Cerebellar cortex (tissue), 1 donor: ENCODE results near the gene CD63.

Experiments used
- DNase-seq: peaks from one replicate; pipeline ENCODE4 v3.0.0-alpha.2; 2015; ENCODE audit warnings: low spot score

Gene CD63

DNA sequence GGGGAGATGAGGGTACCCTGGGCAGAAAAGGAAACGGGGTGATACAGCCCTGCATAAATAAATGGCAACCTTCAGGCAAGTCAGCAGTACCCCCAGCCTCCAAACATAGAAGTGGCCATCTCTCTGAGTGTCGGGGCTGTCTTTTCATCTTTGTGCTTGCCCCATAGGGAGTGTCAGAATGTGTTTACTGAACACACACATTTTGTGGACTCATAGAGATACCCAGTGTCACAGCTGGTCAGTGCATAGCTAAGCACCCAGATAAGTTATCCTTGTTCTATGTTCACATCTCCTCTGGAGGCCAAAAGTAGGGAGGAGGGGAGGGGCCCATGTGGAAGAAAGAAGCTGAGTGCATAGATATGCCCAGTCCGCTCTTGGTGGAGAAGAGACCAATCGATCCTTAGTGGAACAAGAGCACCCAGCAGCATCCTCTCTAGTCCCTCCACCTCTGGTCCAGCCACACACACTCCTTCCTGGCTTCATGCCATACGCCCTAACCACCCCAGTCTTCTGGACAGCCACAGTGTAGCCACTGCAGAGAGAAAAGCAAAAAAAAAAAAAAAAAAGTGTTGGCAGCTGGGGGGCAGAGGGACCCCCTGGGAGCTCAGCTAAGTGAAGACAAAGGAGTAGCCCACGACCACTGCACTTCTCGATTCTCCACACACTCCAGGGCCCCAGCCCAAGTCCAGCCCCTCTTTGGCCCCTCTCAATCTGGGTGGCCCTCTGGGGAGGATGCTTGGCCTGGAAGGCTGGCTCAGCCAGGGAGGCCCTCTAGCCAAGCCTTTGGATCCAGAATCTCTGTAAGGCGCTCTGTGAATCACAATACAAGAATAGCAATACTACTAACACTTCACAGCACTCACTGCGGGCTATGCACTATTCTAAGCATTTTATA, 23.7 kb downstream of the CD63 start:
- no peak for DNase-seq

- DNase-seq = no peak
These were observed 24.7 kb downstream of the CD63 start for GRCh38 chr12:55703901-55704761.

GRCh38 chr12:55703288-55703687, 25.5 kb downstream of the CD63 start:
- peak; percentile 65 for DNase-seq

- DNase-seq = no peak
These were observed 25.9 kb downstream of the CD63 start for GRCh38 chr12:55702861-55703260.

DNA sequence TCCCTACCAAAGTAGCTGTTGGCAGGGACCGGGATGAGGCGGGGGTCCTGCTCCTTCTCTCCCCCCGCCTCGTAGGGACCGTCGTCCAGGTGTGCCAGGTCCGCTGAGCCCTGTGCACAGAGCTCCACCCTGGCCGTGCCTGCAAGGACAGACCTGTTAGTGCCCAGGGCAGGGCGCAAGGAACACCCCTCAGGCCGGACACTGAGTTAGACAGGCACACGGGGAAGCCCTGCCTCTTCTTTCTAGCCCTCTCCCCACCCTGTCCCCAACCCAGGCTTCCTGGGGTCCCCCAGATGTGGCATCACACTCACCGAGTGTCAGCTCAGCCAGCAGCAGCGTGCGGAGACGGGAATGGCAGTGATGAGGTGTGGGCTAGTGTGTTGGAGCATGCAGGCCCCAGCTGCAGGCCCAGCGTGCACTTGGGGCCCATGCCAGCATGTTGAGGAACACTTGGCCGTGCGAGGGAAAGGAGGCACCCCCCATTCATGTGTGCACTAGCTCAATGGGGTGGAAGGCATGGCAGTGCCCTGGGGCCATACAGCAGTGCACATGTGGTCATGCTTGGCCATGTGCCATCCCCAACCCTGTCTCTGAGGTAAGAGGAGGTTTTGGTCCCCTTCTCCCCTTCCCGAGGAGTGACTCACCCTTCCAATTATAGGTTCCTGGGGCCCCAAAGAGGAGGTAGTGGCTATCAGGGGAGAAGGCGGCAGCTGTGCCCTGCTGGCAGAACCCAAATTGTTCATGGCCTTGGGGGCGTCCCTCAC, 28.4 kb downstream of the CD63 start:
- DNase-seq = no peak

- no peak for DNase-seq
These were observed 29.2 kb downstream of the CD63 start for GRCh38 chr12:55699471-55700055.

DNA sequence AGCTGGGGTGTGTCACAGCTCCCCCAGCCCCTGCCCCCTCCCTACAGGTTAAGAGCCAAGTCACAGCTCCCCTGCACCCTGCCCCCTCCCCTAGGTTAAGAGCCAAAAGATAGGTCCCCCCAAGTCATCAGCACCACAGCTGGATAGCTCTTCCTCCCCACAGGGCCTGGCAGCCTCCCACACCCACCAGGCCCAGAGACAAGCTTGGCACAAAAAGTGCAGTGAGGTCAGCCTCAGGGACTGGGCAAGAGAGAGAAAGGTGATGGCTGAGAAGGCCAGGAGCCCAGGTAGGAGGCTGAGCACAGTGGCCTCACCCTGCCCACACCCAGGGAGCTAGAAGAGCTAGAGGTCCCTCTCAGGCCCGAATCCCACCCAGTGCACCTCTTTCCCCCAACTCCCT, 29.8 kb downstream of the CD63 start:
- DNase-seq = no peak

DNA sequence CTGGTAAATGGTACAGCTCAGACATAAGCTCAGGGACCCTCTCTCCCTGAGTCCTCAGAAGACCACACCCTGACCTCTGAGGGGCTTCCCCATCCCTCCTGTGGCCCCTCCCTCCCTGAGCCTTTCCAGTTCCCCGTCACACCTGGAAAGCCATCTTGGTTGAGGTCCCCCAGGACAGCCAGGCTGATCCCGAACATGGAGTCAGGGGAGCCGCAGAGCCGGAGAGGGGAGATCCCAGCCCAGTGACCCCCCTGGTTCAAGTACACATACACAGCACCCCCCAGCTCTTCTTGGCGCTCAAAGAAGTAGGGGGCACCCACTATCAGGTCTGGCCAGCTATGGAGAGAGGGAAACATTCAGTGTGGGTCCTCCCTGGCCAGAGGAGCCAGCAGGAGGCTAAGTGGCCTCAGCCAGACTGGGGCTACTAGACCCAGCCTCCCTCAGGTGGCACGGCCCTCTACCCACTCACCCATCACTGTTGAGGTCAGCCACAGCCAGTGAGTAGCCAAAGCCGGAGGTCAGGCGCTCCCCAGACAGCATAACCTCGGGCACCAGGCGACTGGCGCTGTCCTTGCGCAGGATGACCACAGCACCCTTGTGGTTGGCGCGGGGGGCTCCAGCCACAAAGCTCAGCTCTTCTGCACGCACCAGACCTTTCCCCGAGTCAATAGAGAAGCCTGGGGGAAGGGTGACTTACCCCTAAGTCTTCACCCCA, 30.4 kb downstream of the CD63 start:
- no peak for DNase-seq

- no peak for DNase-seq
These were observed 31.1 kb downstream of the CD63 start for GRCh38 chr12:55697686-55698085.

GRCh38 chr12:55696796-55697462, 31.9 kb downstream of the CD63 start:
- DNase-seq = no peak

- DNase-seq = no peak
These were observed 32.7 kb downstream of the CD63 start for GRCh38 chr12:55696141-55696540.

GRCh38 chr12:55695349-55695748, 33.5 kb downstream of the CD63 start:
- DNase-seq = no peak

- no peak for DNase-seq
These were observed 34.2 kb downstream of the CD63 start for GRCh38 chr12:55694651-55695050.

GRCh38 chr12:55694188-55694515, 34.7 kb downstream of the CD63 start:
- DNase-seq = no peak

- DNase-seq = no peak
These were observed 35.3 kb downstream of the CD63 start for GRCh38 chr12:55693323-55694187.

GRCh38 chr12:55692631-55693322, 36.0 kb downstream of the CD63 start:
- no peak for DNase-seq

- DNase-seq = no peak
These were observed 39.8 kb downstream of the CD63 start for GRCh38 chr12:55688716-55689655.

- DNase-seq = no peak
These were observed 41.1 kb downstream of the CD63 start for GRCh38 chr12:55687746-55688145.
